ENCODE measurements around the gene L3MBTL4. TPM values are rescaled to one million over a fixed set of nuclear protein-coding genes. Genes with fewer than 3 reads are reported as not detected.

Gene L3MBTL4
- total RNA-seq, 1 experiment from 2014 or later: not detected

- Histone ChIP-seq H3K4me3 (replicated peaks in 1 of 2; ENCODE audit: low read depth in 1 of 2, low read length in 2 of 2) (no peak overlapping the region), H3K9me2 (ENCODE audit: insufficient read depth) (no peaks in the 10 kb centered on the region), H3K4me2 (ENCODE audit: low read length) (no peak overlapping the region), H2AFZ (ENCODE audit: low read depth, low read length, poor library complexity, severe bottlenecking) (no peak overlapping the region), H3K79me2 (ENCODE audit: insufficient read depth, low read length) (no peaks in the 10 kb centered on the region), H3K4me1 (ENCODE audit: control insufficient read depth in 1 of 2, insufficient read depth in 2 of 2, low read length in 2 of 2) (no peaks in the 10 kb centered on the region), H3K27ac (ENCODE audit: low read depth, low read length) (no peak overlapping the region), H3K9me3 (ENCODE audit: control insufficient read depth in 1 of 2, insufficient read depth in 1 of 2, low read depth in 1 of 2, low read length in 2 of 2) (peaks cover 25 to 29% of the 10 kb centered on the region in 2 experiments; a peak in 2 of 4 replicates), H3K36me3 (ENCODE audit: control insufficient read depth in 1 of 2, insufficient read depth in 2 of 2, low read length in 2 of 2) (no peaks in the 10 kb centered on the region), H3K27me3 (ENCODE audit: insufficient read depth, low read length) (no peaks in the 10 kb centered on the region), H3K9ac (ENCODE audit: low read length) (no peak overlapping the region), H4K20me1 (ENCODE audit: insufficient read depth) (no peaks in the 10 kb centered on the region)
- DNase-seq (ENCODE audit: low read depth, low spot score): no peak
- no peak for TF ChIP-seq SP1 (IDR thresholded peaks at IDR 0.05; ENCODE audit: low read depth)
- no TSS peak for BruUV-seq (replicated peaks)
- ChIA-PET CTCF (no interaction called here), POLR2A (no interaction called here), RAD21 (ENCODE audit: low non-redundant PET in 1 of 2, low total read pairs in 2 of 2, uncharacterized antibody in 2 of 2, unreplicated experiment in 2 of 2) (no interaction called here)
- no peak for ATAC-seq
- intact Hi-C loops (cut with micrococcal nuclease): no loop called here
Measured at GRCh38 chr18:6113650-6114049, 301.1 kb downstream of the L3MBTL4 start.

GRCh38 chr18:6111726-6112125 lies 303.0 kb downstream of the L3MBTL4 start:
- TF ChIP-seq SP1 (IDR thresholded peaks at IDR 0.05; ENCODE audit: low read depth): no peak
- no peak for TF ChIP-seq EGR1 (IDR thresholded peaks at IDR 0.05; ENCODE audit: low read depth)
- no peak for TF ChIP-seq RAD21 (IDR thresholded peaks at IDR 0.05; ENCODE audit: low read depth)
- TF ChIP-seq CBX3 (IDR thresholded peaks at IDR 0.05; ENCODE audit: low read depth): no peak
- TF ChIP-seq ZNF274 (IDR thresholded peaks at IDR 0.05; ENCODE audit: low read depth, low read length): no peak
- Histone ChIP-seq H3K79me2 (ENCODE audit: insufficient read depth, low read length) (no peaks in the 10 kb centered on the region), H2AFZ (ENCODE audit: low read depth, low read length, poor library complexity, severe bottlenecking) (no peak overlapping the region), H3K9ac (ENCODE audit: low read length) (no peak overlapping the region), H3K27ac (ENCODE audit: low read depth, low read length) (no peak overlapping the region), H3K4me1 (ENCODE audit: control insufficient read depth in 1 of 2, insufficient read depth in 2 of 2, low read length in 2 of 2) (no peaks in the 10 kb centered on the region), H3K36me3 (ENCODE audit: control insufficient read depth in 1 of 2, insufficient read depth in 2 of 2, low read length in 2 of 2) (no peaks in the 10 kb centered on the region), H3K9me3 (ENCODE audit: control insufficient read depth in 1 of 2, insufficient read depth in 1 of 2, low read depth in 1 of 2, low read length in 2 of 2) (peaks cover 21 to 35% of the 10 kb centered on the region in 2 experiments; a peak in 2 of 4 replicates), H3K9me2 (ENCODE audit: insufficient read depth) (no peaks in the 10 kb centered on the region), H4K20me1 (ENCODE audit: insufficient read depth) (no peaks in the 10 kb centered on the region), H3K27me3 (ENCODE audit: insufficient read depth, low read length) (no peaks in the 10 kb centered on the region), H3K4me3 (replicated peaks in 1 of 2; ENCODE audit: low read depth in 1 of 2, low read length in 2 of 2) (no peak overlapping the region), H3K4me2 (ENCODE audit: low read length) (no peak overlapping the region)
- BruUV-seq (replicated peaks): no TSS peak
- ChIA-PET CTCF (no interaction called here), RAD21 (ENCODE audit: low non-redundant PET in 1 of 2, low total read pairs in 2 of 2, uncharacterized antibody in 2 of 2, unreplicated experiment in 2 of 2) (no interaction called here), POLR2A (no interaction called here)
- intact Hi-C loops (cut with micrococcal nuclease): no loop called here
- DNase-seq (ENCODE audit: low read depth, low spot score): no peak
- no peak for ATAC-seq
